Measurements from ENCODE around the gene CFAP46.

- TF ChIP-seq POLR2A (IDR thresholded peaks at IDR 0.05): no peak
- TF ChIP-seq, protein P1, sequence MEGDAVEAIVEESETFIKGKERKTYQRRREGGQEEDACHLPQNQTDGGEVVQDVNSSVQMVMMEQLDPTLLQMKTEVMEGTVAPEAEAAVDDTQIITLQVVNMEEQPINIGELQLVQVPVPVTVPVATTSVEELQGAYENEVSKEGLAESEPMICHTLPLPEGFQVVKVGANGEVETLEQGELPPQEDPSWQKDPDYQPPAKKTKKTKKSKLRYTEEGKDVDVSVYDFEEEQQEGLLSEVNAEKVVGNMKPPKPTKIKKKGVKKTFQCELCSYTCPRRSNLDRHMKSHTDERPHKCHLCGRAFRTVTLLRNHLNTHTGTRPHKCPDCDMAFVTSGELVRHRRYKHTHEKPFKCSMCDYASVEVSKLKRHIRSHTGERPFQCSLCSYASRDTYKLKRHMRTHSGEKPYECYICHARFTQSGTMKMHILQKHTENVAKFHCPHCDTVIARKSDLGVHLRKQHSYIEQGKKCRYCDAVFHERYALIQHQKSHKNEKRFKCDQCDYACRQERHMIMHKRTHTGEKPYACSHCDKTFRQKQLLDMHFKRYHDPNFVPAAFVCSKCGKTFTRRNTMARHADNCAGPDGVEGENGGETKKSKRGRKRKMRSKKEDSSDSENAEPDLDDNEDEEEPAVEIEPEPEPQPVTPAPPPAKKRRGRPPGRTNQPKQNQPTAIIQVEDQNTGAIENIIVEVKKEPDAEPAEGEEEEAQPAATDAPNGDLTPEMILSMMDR (IDR thresholded peaks at IDR 0.05): no peak
These were observed 25.3 kb downstream of the CFAP46 start for GRCh38 chr10:132916956-132917666.

Data from esophagus squamous epithelium (tissue), 4 donors.